SK-N-SH treated with all-trans-retinoic acid at 6 μM for 48 hours (cell line): Measurements from ENCODE around the gene MFSD11.

Source experiments
- ATAC-seq: fragments of 200-7000 bp; cut with Tn5 transposase; 3 replicates; pipeline ENCODE4 v1.9.1; 2020; ENCODE audit warnings: mild to moderate bottlenecking, moderate library complexity
- ARNTL ChIP-seq: fragments of 450-650 bp; formaldehyde crosslinking; IDR thresholded peaks from 2 replicates; pipeline ENCODE4 v1.5.0; 2020; ENCODE audit warnings: low read depth, mild to moderate bottlenecking, moderate library complexity, borderline replicate concordance
- BACH2 ChIP-seq: fragments of 250-450 bp; sonication (Bioruptor Pico); IDR thresholded peaks from 2 replicates; pipeline ENCODE4 v1.9.0; 2021; ENCODE audit warnings: mild to moderate bottlenecking, borderline replicate concordance
- CREB5 ChIP-seq: fragments of 250-450 bp; sonication (Bioruptor Pico); IDR thresholded peaks from 2 replicates; pipeline ENCODE4 v1.5.1; 2020; ENCODE audit warnings: low read depth, mild to moderate bottlenecking, moderate library complexity
- CSDC2 ChIP-seq: fragments of 250-450 bp; sonication (Bioruptor Pico); IDR thresholded peaks from 2 replicates; pipeline ENCODE4 v1.5.0; 2020; ENCODE audit warnings: mild to moderate bottlenecking, moderate library complexity
- CSRNP3 ChIP-seq: fragments of 250-450 bp; sonication (Bioruptor Pico); IDR thresholded peaks from 2 replicates; pipeline ENCODE4 v1.5.1; 2021; ENCODE audit warnings: mild to moderate bottlenecking, moderate library complexity
- ESRRG ChIP-seq: fragments of 250-450 bp; sonication (Bioruptor Pico); IDR thresholded peaks from 2 replicates; pipeline ENCODE4 v1.6.1; 2021; ENCODE audit warnings: mild to moderate bottlenecking
- GLIS3 ChIP-seq: fragments of 250-450 bp; sonication (Bioruptor Pico); IDR thresholded peaks from 2 replicates; pipeline ENCODE4 v1.5.0; 2020; ENCODE audit warnings: mild to moderate bottlenecking, moderate library complexity
- ISL1 ChIP-seq: fragments of 250-450 bp; sonication (Bioruptor Pico); IDR thresholded peaks from 2 replicates; pipeline ENCODE4 v2.1.2; 2022; ENCODE audit warnings: mild to moderate bottlenecking, moderate library complexity
- OSR1 ChIP-seq: fragments of 250-450 bp; sonication (Bioruptor Pico); IDR thresholded peaks from 2 replicates; pipeline ENCODE4 v1.8.0; 2022; ENCODE audit warnings: moderate library complexity, mild to moderate bottlenecking, inconsistent platforms
- PATZ1 ChIP-seq: fragments of 250-450 bp; sonication (Bioruptor Pico); IDR thresholded peaks from 2 replicates; pipeline ENCODE4 v1.8.0; 2020; ENCODE audit warnings: mild to moderate bottlenecking, moderate library complexity, borderline replicate concordance
- POU6F1 ChIP-seq: fragments of 250-450 bp; sonication (Bioruptor Pico); IDR thresholded peaks from 2 replicates; pipeline ENCODE4 v1.8.0; 2021; ENCODE audit warnings: low read depth, mild to moderate bottlenecking, moderate library complexity, borderline replicate concordance
- PPARA ChIP-seq: fragments of 250-450 bp; sonication (Bioruptor Pico); IDR thresholded peaks from 2 replicates; pipeline ENCODE4 v1.5.0; 2020; ENCODE audit warnings: mild to moderate bottlenecking, borderline replicate concordance
- RARB ChIP-seq: fragments of 250-450 bp; sonication (Bioruptor Pico); IDR thresholded peaks from 2 replicates; pipeline ENCODE4 v1.8.0; 2021; ENCODE audit warnings: mild to moderate bottlenecking, moderate library complexity
- SNAI2 ChIP-seq: fragments of 250-450 bp; sonication (Bioruptor Pico); IDR thresholded peaks from 2 replicates; pipeline ENCODE4 v1.5.0; 2020; ENCODE audit warnings: mild to moderate bottlenecking, moderate library complexity
- TCF4 ChIP-seq: fragments of 250-450 bp; sonication (Bioruptor Pico); IDR thresholded peaks from 2 replicates; pipeline ENCODE4 v1.8.0; 2021; ENCODE audit warnings: mild to moderate bottlenecking, moderate library complexity, borderline replicate concordance
- TSHZ2 ChIP-seq: fragments of 250-450 bp; sonication (Bioruptor Pico); IDR thresholded peaks from 2 replicates; pipeline ENCODE4 v1.5.0; 2020; ENCODE audit warnings: mild to moderate bottlenecking, moderate library complexity
- ZC3H10 ChIP-seq: fragments of 250-450 bp; sonication (Bioruptor Pico); IDR thresholded peaks from 2 replicates; pipeline ENCODE4 v1.5.1; 2021; ENCODE audit warnings: mild to moderate bottlenecking, moderate library complexity
- ZFP30 ChIP-seq: fragments of 450-650 bp; formaldehyde crosslinking; IDR thresholded peaks from 2 replicates; pipeline ENCODE4 v1.5.0; 2022; ENCODE audit warnings: mild to moderate bottlenecking, moderate library complexity
- ZNF565 ChIP-seq: fragments of 450-650 bp; formaldehyde crosslinking; conservative IDR thresholded peaks from 2 replicates; pipeline ENCODE4 v1.5.0; 2020; ENCODE audit warnings: low read depth, mild to moderate bottlenecking, moderate library complexity
- ZNF70 ChIP-seq: fragments of 450-650 bp; formaldehyde crosslinking; IDR thresholded peaks from 2 replicates; pipeline ENCODE4 v1.5.0; 2020; ENCODE audit warnings: mild to moderate bottlenecking, moderate library complexity
- ZNF8 ChIP-seq: fragments of 450-650 bp; formaldehyde crosslinking; IDR thresholded peaks from 2 replicates; pipeline ENCODE4 v1.5.0; 2020; ENCODE audit warnings: mild to moderate bottlenecking, moderate library complexity

MFSD11 gene

GRCh38 chr17:76808326-76808725 is 70.4 kb downstream of the MFSD11 start:
- no peak for TF ChIP-seq CSDC2 (CRISPR knock-in tag)
- no peak for TF ChIP-seq ZC3H10 (CRISPR knock-in tag)
- no peak for TF ChIP-seq CREB5 (CRISPR knock-in tag)
- TF ChIP-seq OSR1 (CRISPR knock-in tag) = no peak
- TF ChIP-seq ZNF8 (CRISPR knock-in tag) = no peak
- no peak for TF ChIP-seq ESRRG (CRISPR knock-in tag)
- no peak for TF ChIP-seq ARNTL (CRISPR knock-in tag)
- no peak for TF ChIP-seq GLIS3 (CRISPR knock-in tag)
- TF ChIP-seq CSRNP3 (CRISPR knock-in tag) = no peak
- TF ChIP-seq ISL1 (CRISPR knock-in tag) = no peak
- no peak for TF ChIP-seq ZFP30 (CRISPR knock-in tag)
- TF ChIP-seq ZNF70 (CRISPR knock-in tag) = no peak
- TF ChIP-seq PPARA (CRISPR knock-in tag) = no peak
- TF ChIP-seq PATZ1 (CRISPR knock-in tag) = no peak
- no peak for TF ChIP-seq RARB (CRISPR knock-in tag)
- TF ChIP-seq SNAI2 = no peak
- no peak for TF ChIP-seq TCF4 (CRISPR knock-in tag)
- no peak for TF ChIP-seq POU6F1 (CRISPR knock-in tag)

GRCh38 chr17:76810956-76811355 is 73.0 kb downstream of the MFSD11 start:
- ATAC-seq = no peak; the same call in 2 of the 3 replicates
- no peak for TF ChIP-seq GLIS3 (CRISPR knock-in tag)
- no peak for TF ChIP-seq ZFP30 (CRISPR knock-in tag)
- no peak for TF ChIP-seq TSHZ2 (CRISPR knock-in tag)
- TF ChIP-seq POU6F1 (CRISPR knock-in tag) = no peak
- TF ChIP-seq ESRRG (CRISPR knock-in tag) = no peak
- no peak for TF ChIP-seq TCF4 (CRISPR knock-in tag)
- no peak for TF ChIP-seq ZNF565
- TF ChIP-seq PATZ1 (CRISPR knock-in tag) = no peak
- no peak for TF ChIP-seq ARNTL (CRISPR knock-in tag)
- TF ChIP-seq BACH2 (CRISPR knock-in tag) = no peak
- TF ChIP-seq CREB5 (CRISPR knock-in tag) = no peak
- TF ChIP-seq CSRNP3 (CRISPR knock-in tag) = no peak
- no peak for TF ChIP-seq PPARA (CRISPR knock-in tag)

More at GRCh38 chr17:76808326-76808725, 70.4 kb downstream of the MFSD11 start:
- no peak for ATAC-seq
